BJ (cell line): ENCODE data around the gene ATXN10. TPM values are rescaled to one million over a fixed set of nuclear protein-coding genes. Genes with fewer than 3 reads are reported as not detected.

Experiments
- CTCF ChIA-PET: fragments of 350-600 bp; formaldehyde crosslinking; extraction: SDS; loops from one replicate; lab custom pipeline; 2021; ENCODE audit warnings: antibody characterized with exemption, inconsistent platforms; lab: Yijun Ruan, JAX
- POLR2A ChIA-PET: fragments of 300-600 bp; sonication (Branson Sonifier 250); formaldehyde crosslinking; extraction: SDS; loops from one replicate; lab custom pipeline; 2021; ENCODE audit warnings: antibody characterized with exemption; lab: Charles Lee
- DNase-seq: peaks from one replicate; pipeline ENCODE4 v3.0.0-alpha.2; 2011; ENCODE audit warnings: low read depth
- H3K27me3 ChIP-seq: 2 replicates; pipeline ENCODE4 v1.6.0; 2011; ENCODE audit warnings: low read length; ENCODE audit not compliant: control insufficient read depth, insufficient read depth
- H3K36me3 ChIP-seq: 2 replicates; pipeline ENCODE4 v1.5.1; 2011; ENCODE audit warnings: low read length; ENCODE audit not compliant: control insufficient read depth, insufficient read depth
- H3K4me3 ChIP-seq: 2 replicates; pipeline ENCODE4 v1.5.1; 2011; ENCODE audit warnings: low read depth, mild to moderate bottlenecking, control low read depth, low read length
- polyA plus RNA-seq: library from polyadenylated mRNA; depleted of rRNA; stranded (reverse); fragments of >200 nt; gene quantifications from 2 replicates; pipeline ENCODE4 v1.2.3, GENCODE V29; 2011
- TF ChIP-seq, protein P1 (sequence below): IDR thresholded peaks from 2 replicates; pipeline ENCODE4 v1.5.1; 2011; ENCODE audit warnings: low read depth, mild to moderate bottlenecking, control low read depth, inconsistent platforms, low read length, moderate library complexity; ENCODE audit not compliant: insufficient read depth

ATXN10 gene
- polyA plus RNA-seq, 1 experiment, result 328 TPM

DNA sequence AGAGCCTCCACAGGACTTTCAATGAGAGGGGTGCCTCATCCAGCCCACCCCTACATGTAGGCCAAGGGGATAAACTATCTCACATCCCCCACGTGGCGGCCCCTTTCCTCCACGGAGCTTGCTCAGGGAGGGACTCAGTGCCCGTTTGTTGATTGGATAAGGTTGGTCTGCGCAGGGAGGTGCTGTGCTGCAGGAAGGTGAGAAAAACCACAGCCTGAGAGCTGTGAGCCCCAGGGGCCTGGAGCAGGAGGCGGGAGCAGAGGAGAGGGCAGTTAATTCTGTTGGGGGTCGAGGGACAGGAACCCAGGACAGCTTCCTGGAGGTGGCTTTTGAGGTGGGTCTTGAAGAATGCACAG, 31.9 kb upstream of the ATXN10 start:
- Histone ChIP-seq H3K36me3 (no peaks in the 10 kb centered on the region), H3K4me3 (no peak overlapping the region), H3K27me3 (peaks cover 9% of the 10 kb centered on the region; the same call in 1 of the 2 replicates)
- TF ChIP-seq, protein P1, sequence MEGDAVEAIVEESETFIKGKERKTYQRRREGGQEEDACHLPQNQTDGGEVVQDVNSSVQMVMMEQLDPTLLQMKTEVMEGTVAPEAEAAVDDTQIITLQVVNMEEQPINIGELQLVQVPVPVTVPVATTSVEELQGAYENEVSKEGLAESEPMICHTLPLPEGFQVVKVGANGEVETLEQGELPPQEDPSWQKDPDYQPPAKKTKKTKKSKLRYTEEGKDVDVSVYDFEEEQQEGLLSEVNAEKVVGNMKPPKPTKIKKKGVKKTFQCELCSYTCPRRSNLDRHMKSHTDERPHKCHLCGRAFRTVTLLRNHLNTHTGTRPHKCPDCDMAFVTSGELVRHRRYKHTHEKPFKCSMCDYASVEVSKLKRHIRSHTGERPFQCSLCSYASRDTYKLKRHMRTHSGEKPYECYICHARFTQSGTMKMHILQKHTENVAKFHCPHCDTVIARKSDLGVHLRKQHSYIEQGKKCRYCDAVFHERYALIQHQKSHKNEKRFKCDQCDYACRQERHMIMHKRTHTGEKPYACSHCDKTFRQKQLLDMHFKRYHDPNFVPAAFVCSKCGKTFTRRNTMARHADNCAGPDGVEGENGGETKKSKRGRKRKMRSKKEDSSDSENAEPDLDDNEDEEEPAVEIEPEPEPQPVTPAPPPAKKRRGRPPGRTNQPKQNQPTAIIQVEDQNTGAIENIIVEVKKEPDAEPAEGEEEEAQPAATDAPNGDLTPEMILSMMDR, result no peak
- DNase-seq, result no peak
- ChIA-PET CTCF (no interaction called here), POLR2A (no interaction called here)

DNA sequence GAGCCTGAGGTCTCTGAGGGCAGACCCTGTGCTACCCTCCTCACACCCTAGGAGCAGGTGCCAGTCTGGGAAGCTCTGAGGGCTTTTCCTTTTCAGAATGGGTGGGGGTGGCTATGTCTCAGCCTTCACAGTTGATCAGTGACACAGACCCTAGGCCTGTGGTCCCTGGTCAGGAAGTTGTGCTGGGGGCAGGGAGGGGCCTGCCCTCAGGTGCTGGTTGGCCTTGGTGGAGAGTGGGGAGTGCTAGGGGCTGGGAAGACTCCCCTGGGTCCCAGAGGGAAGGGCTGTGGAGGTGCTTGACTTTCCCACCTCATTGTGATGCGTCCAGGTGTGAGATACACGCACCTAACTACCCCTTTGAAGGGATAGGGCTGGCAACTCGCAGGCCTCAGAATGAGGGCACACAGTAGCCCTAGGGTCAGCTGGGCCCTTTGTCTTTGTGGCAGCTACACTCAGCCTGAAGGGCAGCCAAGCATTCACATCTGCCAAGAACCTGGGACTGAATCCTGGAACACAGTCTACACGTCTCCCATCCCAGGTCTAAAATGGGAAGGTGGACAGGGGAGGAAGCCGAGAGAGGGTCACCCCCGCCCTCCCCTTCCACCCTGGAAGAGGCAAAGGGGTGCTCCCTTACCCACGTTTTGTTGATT, 31.2 kb upstream of the ATXN10 start:
- TF ChIP-seq, protein P1, result no peak
- Histone ChIP-seq H3K36me3 (no peaks in the 10 kb centered on the region), H3K4me3 (no peak overlapping the region), H3K27me3 (peaks cover 9% of the 10 kb centered on the region; the same call in 1 of the 2 replicates)
- no peak for DNase-seq
- POLR2A ChIA-PET, result no interaction called here
- CTCF ChIA-PET, result interaction anchor here (1.0 kb wide), 1 partner anchor 62 kb away, joined by 3 read pairs; no protein-coding TSS in a partner anchor

- no peak for DNase-seq
- POLR2A ChIA-PET, result no interaction called here
- CTCF ChIA-PET, result interaction anchor here (1.0 kb wide), 1 partner anchor 63 kb away, joined by 3 read pairs; no protein-coding TSS in a partner anchor
- Histone ChIP-seq H3K27me3 (peaks cover 9% of the 10 kb centered on the region; the same call in 1 of the 2 replicates), H3K4me3 (no peak overlapping the region), H3K36me3 (no peaks in the 10 kb centered on the region)
- TF ChIP-seq, protein P1, result no peak
Observed at GRCh38 chr22:45640941-45641621, 30.6 kb upstream of the ATXN10 start.

DNA sequence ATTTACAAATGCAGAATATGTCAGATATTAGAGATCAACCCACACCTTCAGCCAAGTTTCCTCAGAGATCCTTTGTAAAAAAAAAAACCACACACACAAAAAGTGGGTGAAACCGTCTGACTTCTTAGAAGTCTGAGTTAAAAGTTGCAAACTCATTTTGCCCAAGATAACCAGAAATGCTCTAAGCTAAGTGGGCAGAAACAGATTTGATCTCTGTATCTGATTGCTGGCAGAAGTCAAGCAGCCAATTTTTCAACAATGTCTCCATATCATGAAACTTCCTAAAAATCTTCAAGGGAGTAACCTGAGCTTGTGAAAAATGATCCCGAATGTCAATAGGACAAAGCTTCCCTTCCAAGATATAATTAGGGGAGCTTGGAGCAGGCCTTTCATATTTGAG, 28.6 kb upstream of the ATXN10 start:
- Histone ChIP-seq H3K27me3 (peaks cover 9% of the 10 kb centered on the region; the same call in 1 of the 2 replicates), H3K4me3 (no peak overlapping the region), H3K36me3 (no peaks in the 10 kb centered on the region)
- ChIA-PET CTCF (interaction anchor here (1.3 to 1.5 kb wide), 2 partner anchors 65 to 235 kb away, joined by 3 to 5 read pairs; no protein-coding TSS in a partner anchor), POLR2A (no interaction called here)
- TF ChIP-seq, protein P1, result no peak
- no peak for DNase-seq

GRCh38 chr22:45644714-45645113, 26.9 kb upstream of the ATXN10 start:
- TF ChIP-seq, protein P1, result no peak
- POLR2A ChIA-PET, result no interaction called here

More at GRCh38 chr22:45644714-45645113, 26.9 kb upstream of the ATXN10 start:
- Histone ChIP-seq H3K27me3 (peaks cover 9% of the 10 kb centered on the region; the same call in 1 of the 2 replicates), H3K4me3 (no peak overlapping the region), H3K36me3 (no peaks in the 10 kb centered on the region)
- CTCF ChIA-PET, result interaction anchor here (0.6 to 4.4 kb wide), 27 partner anchors 8 to 343 kb away, joined by 3 to 34 read pairs (median 4); no protein-coding TSS in a partner anchor
- DNase-seq, result no peak
